AG10803 (cell line): Measurements from ENCODE around the gene MACIR.

Experiments used
- DNase-seq: peaks from one replicate; pipeline ENCODE4 v3.0.0; 2010; ENCODE audit warnings: low read depth
- H3K4me3 ChIP-seq: 2 replicates; pipeline ENCODE4 v1.5.1; 2011; ENCODE audit warnings: mild to moderate bottlenecking, low read length, control low read depth
- TF ChIP-seq, protein P1 (sequence below): conservative IDR thresholded peaks from 2 replicates; pipeline ENCODE4 v1.5.1; 2011; ENCODE audit warnings: mild to moderate bottlenecking, low read length, control low read depth, inconsistent platforms

Gene MACIR

GRCh38 chr5:103298117-103298516, 39.6 kb downstream of the MACIR start:
- H3K4me3 ChIP-seq, result no peak overlapping the region
- TF ChIP-seq, protein P1, sequence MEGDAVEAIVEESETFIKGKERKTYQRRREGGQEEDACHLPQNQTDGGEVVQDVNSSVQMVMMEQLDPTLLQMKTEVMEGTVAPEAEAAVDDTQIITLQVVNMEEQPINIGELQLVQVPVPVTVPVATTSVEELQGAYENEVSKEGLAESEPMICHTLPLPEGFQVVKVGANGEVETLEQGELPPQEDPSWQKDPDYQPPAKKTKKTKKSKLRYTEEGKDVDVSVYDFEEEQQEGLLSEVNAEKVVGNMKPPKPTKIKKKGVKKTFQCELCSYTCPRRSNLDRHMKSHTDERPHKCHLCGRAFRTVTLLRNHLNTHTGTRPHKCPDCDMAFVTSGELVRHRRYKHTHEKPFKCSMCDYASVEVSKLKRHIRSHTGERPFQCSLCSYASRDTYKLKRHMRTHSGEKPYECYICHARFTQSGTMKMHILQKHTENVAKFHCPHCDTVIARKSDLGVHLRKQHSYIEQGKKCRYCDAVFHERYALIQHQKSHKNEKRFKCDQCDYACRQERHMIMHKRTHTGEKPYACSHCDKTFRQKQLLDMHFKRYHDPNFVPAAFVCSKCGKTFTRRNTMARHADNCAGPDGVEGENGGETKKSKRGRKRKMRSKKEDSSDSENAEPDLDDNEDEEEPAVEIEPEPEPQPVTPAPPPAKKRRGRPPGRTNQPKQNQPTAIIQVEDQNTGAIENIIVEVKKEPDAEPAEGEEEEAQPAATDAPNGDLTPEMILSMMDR, result no peak
- no peak for DNase-seq

DNA sequence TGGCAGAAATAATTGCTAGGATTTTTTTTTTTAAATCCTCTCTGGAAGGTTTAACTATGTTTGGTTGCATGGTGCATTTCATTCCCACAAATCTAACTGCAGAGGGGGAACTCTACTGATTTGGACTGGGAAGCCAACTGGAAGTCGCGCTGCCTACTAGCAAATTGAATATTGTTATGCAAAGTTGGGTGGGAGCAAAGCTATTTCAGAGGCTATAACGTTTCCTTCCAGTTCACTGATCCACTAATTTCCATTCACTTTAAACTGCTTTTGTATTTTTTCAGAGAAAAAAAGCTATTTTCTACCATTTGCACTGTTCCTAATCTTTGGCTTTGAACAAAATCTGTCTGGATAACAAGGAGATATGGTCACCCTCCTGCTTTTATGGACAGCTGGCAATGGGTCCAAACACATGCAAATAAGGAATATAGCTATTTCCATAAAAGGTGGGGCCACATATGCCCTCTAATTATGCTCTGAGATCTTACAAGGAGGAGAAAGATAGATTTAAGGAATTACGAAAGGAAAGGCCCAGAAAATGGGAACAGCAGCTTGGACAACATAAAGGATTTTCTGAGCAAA, 40.1 kb downstream of the MACIR start:
- H3K4me3 ChIP-seq, result no peak overlapping the region
- no peak for DNase-seq
- TF ChIP-seq, protein P1, result no peak

DNA sequence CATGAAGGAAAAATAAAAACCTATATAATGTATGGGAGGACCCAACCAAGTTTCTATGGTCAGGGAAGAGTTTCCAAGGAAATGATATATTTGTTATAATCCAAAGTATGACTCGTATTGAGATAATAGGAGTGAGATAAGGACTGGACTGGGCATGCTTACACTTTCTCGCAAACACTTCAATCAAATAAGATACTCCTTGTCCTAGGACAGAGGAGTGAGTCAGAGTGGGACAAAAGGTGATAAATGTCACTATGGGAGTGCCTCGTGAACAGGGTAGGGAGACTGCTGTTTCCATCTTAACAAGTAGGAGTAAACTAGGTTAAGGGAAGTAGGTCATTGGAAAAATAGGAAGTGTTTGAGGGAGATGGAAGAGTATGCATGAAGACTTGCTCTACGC, 47.2 kb downstream of the MACIR start:
- no peak for DNase-seq
- TF ChIP-seq, protein P1, result no peak
- H3K4me3 ChIP-seq, result no peak overlapping the region

DNA sequence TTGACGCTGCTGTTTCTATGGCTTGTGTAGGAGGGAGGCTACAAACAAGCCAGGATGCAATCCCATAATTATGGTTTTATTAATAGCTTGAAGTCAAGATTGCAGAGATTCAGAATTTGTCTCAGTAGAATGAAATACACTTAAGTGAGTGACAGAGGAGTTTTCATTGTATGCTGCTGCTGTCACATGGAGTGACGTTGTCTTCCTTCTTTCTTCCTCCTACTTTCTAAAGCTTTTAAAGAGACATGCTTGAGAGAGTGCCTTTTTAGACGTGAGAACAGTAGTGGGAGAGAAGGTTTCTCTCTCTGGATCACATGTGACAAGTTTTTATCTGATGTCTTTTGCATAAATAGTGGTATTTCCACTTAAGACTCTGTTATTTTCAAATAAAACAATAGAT, 48.9 kb downstream of the MACIR start:
- no peak overlapping the region for H3K4me3 ChIP-seq
- TF ChIP-seq, protein P1, result no peak
- DNase-seq, result no peak

- no peak overlapping the region for H3K4me3 ChIP-seq
- TF ChIP-seq, protein P1, result no peak
- no peak for DNase-seq
Observed at GRCh38 chr5:103308774-103309173, 50.2 kb downstream of the MACIR start.

- TF ChIP-seq, protein P1, result no peak
- DNase-seq, result no peak
Observed at GRCh38 chr5:103313056-103313455, 54.5 kb downstream of the MACIR start.

DNA sequence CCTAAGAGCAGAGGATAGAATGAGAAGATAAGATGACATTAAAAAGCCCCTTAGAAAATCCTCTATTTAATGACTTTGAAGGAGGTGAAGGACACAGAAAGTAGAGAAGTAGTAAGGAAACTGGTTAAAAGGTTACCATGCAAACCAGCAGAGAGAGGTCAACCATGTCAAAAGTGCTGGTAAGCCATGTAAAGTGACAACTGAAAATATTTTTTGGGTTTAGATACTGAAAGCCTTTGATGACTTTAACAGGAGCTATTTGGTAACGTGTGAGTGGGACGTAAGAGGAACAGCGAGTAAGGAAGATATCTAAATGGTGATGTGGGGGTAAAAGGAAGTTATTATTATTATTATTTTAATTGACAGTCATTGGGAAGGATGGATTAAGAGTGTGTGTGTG, 56.9 kb downstream of the MACIR start:
- TF ChIP-seq, protein P1, result no peak

More at GRCh38 chr5:103313056-103313455, 54.5 kb downstream of the MACIR start:
- no peak overlapping the region for H3K4me3 ChIP-seq

More for the DNA sequence above, 56.9 kb downstream of the MACIR start:
- no peak for DNase-seq
- H3K4me3 ChIP-seq, result no peak overlapping the region
